ENCODE results near the gene CLEC4F.

CLEC4F gene

DNA sequence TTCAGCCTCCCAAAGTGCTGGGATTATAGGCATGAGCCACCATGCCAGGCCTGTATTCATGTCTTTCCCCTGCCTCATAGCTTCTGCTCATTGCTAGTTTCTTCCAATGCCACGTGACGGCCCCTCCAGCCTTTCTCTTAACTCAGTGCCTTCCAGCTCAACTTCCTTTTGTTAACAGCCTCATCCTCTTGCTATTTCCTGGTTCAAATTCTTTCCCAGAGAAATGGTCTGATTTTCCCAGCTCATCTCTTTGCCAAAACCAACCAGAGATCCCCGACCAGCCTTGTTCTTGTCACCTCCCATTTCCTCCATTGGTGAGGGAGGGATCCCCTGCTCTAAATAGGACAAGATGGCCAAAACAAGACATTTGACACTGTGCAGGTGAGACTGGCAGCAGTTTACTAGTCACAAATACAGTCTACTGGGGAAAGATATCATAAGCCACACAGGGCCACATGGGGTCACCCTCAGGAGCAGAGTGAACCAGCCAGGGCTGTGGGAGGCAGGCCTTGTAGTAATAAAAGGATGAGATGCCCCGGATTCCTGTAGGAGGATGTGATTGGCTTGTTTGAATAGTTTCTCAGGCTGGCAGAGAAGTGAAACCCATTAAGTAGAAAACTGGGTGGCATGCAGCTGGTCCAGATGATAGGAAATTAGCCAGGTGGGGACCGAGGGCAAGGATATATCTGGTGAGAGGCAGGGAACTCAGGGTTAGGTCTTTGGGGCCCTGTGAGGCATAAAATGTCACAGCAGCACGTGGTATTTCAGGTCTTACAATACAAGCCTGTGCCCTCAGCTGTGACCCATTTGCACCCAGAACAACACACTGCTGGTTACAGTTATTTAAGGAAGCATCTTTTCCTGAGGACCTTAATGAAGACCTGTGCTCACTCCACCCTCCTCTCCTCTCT lies 8.8 kb upstream of the CLEC4F start:
- Histone ChIP-seq H3K27me3 (ENCODE audit: control insufficient read depth in 5 of 5, insufficient read depth in 4 of 5, low read length in 5 of 5) (no peaks in the 10 kb centered on the region), H3K4me3 (ENCODE audit: low read depth in 1 of 5, low read length in 5 of 5) (no peak overlapping the region), H3K36me3 (ENCODE audit: control insufficient read depth in 5 of 5, insufficient read depth in 5 of 5, low read length in 5 of 5) (no peaks in the 10 kb centered on the region), H3K9ac (ENCODE audit: low read length in 5 of 5) (no peak overlapping the region), H3K27ac (ENCODE audit: low read depth, low read length) (no peak overlapping the region), H3K9me3 (ENCODE audit: control insufficient read depth in 5 of 5, low read length in 5 of 5) (no peaks in the 10 kb centered on the region), H3K4me1 (ENCODE audit: control insufficient read depth in 5 of 5, insufficient read depth in 5 of 5, low read length in 5 of 5) (peaks cover 4 to 27% (median 23%) of the 10 kb centered on the region in 5 donors)

DNA sequence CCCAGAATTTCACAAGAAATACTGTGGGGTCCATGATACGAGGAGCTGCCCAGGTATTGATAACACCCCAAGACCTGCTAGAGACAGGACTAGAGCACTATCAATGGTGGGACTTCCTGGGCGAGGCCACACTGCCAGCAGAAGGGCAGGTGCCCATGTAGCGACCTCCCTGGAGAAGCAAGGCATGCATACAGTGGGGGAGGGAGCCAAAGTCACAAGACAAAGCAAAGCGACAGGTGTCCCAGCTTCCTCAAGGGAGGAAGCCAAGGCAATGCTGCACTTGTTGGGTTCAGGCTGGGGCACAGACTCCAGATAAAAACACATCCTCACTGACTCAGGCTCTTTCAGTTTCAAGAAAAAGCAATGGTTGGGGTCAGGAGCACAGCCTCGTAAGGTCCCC lies 7.7 kb upstream of the CLEC4F start:
- no peaks in the 10 kb centered on the region for H3K27me3 ChIP-seq (ENCODE audit: control insufficient read depth in 5 of 5, insufficient read depth in 4 of 5, low read length in 5 of 5)
- peaks cover 4 to 27% (median 23%) of the 10 kb centered on the region in 5 donors for H3K4me1 ChIP-seq (ENCODE audit: control insufficient read depth in 5 of 5, insufficient read depth in 5 of 5, low read length in 5 of 5)
- H3K36me3 ChIP-seq (ENCODE audit: control insufficient read depth in 5 of 5, insufficient read depth in 5 of 5, low read length in 5 of 5) = no peaks in the 10 kb centered on the region
- H3K4me3 ChIP-seq (ENCODE audit: low read depth in 1 of 5, low read length in 5 of 5) = no peak overlapping the region
- no peak overlapping the region for H3K9ac ChIP-seq (ENCODE audit: low read length in 5 of 5)
- H3K27ac ChIP-seq (ENCODE audit: low read depth, low read length) = no peak overlapping the region
- H3K9me3 ChIP-seq (ENCODE audit: control insufficient read depth in 5 of 5, low read length in 5 of 5) = no peaks in the 10 kb centered on the region

DNA sequence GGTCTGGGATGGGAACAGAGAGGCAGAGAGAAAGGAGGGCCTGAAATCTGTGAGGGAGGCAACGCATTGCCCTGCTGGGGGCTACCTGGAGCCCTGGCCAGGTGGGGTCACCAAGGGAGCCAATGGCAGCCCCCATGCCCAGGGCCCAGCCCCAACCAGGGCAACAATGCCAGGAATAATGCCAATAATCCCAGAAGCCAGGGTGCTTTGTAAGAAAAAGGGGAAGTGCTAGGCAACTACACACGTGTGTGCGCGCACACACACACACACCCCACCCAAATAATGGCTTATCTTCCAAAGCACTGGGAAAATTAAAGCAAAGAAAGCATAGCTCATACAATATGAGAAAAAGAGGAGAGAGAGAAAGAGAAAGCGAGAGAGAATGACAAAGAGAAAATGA lies 7.0 kb upstream of the CLEC4F start:
- H3K27ac ChIP-seq (ENCODE audit: low read depth, low read length) = no peak overlapping the region
- H3K27me3 ChIP-seq (ENCODE audit: control insufficient read depth in 5 of 5, insufficient read depth in 4 of 5, low read length in 5 of 5) = no peaks in the 10 kb centered on the region
- H3K4me1 ChIP-seq (ENCODE audit: control insufficient read depth in 5 of 5, insufficient read depth in 5 of 5, low read length in 5 of 5) = peaks cover 4 to 27% (median 23%) of the 10 kb centered on the region in 5 donors
- no peaks in the 10 kb centered on the region for H3K36me3 ChIP-seq (ENCODE audit: control insufficient read depth in 5 of 5, insufficient read depth in 5 of 5, low read length in 5 of 5)
- no peaks in the 10 kb centered on the region for H3K9me3 ChIP-seq (ENCODE audit: control insufficient read depth in 5 of 5, low read length in 5 of 5)
- H3K9ac ChIP-seq (ENCODE audit: low read length in 5 of 5) = no peak overlapping the region
- H3K4me3 ChIP-seq (ENCODE audit: low read depth in 1 of 5, low read length in 5 of 5) = no peak overlapping the region

DNA sequence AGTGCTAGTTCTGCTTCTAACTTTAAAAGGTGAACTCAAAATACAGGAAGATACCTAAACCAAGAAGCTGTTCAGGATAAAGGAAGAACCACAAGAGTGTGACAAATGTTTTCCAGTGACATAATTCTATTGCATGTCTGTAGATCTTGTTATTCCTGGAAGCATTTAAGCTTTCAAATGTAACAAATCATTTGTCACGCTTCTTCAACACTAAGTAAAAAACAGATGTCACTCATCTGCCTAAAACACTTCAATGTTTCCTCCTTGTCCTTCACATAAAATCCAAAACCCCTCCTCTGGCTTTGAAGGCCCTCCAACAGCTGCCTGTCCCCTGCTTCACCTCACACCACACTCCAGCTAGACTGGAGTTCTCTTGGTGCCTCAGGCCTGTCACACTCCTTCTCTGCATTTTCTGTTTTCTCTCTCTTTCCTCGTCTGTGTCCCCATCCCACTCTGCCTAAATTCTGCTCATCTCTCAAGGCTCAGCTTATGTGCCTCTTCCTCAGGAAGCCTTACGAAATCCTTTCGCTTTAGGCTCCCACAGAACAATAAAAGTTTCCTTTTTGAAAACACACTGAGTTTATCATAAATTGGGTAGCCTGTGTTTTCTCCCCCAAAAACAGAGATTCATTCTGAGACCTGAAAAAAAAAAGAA lies 6.4 kb upstream of the CLEC4F start:
- no peaks in the 10 kb centered on the region for H3K27me3 ChIP-seq (ENCODE audit: control insufficient read depth in 5 of 5, insufficient read depth in 4 of 5, low read length in 5 of 5)
- no peaks in the 10 kb centered on the region for H3K9me3 ChIP-seq (ENCODE audit: control insufficient read depth in 5 of 5, low read length in 5 of 5)
- no peaks in the 10 kb centered on the region for H3K36me3 ChIP-seq (ENCODE audit: control insufficient read depth in 5 of 5, insufficient read depth in 5 of 5, low read length in 5 of 5)
- H3K27ac ChIP-seq (ENCODE audit: low read depth, low read length) = no peak overlapping the region
- no peak overlapping the region for H3K4me3 ChIP-seq (ENCODE audit: low read depth in 1 of 5, low read length in 5 of 5)
- peaks cover 4 to 27% (median 23%) of the 10 kb centered on the region in 5 donors for H3K4me1 ChIP-seq (ENCODE audit: control insufficient read depth in 5 of 5, insufficient read depth in 5 of 5, low read length in 5 of 5)
- no peak overlapping the region for H3K9ac ChIP-seq (ENCODE audit: low read length in 5 of 5)

DNA sequence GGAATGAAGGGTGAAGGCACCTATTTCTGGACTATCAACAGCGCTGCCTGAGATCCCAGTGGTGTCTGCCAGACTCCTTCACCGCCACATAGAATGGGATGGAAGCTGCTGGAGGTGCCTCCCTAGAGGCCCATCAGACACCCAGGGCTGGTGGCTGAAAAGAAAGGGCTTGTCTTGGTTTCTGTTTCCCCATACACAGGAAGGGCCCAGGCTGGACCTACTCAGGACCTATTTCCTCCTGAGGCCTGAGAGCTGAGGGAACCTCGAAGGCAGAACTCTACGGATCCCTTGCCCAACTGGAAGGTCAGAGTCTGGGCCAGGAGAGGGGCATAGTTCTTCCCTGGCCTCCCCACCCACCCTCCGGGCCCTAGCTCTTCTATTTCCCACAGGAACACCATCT lies 2.9 kb upstream of the CLEC4F start:
- no peaks in the 10 kb centered on the region for H3K9me3 ChIP-seq (ENCODE audit: control insufficient read depth in 5 of 5, low read length in 5 of 5)
- peaks cover 0 to 10% (median 4%) of the 10 kb centered on the region in 5 donors for H3K27me3 ChIP-seq (ENCODE audit: control insufficient read depth in 5 of 5, insufficient read depth in 4 of 5, low read length in 5 of 5)
- H3K36me3 ChIP-seq (ENCODE audit: control insufficient read depth in 5 of 5, insufficient read depth in 5 of 5, low read length in 5 of 5) = no peaks in the 10 kb centered on the region
- peaks cover 0 to 3% (median 3%) of the 10 kb centered on the region in 5 donors for H3K4me1 ChIP-seq (ENCODE audit: control insufficient read depth in 5 of 5, insufficient read depth in 5 of 5, low read length in 5 of 5)
- H3K4me3 ChIP-seq (ENCODE audit: low read depth in 1 of 5, low read length in 5 of 5) = no peak overlapping the region
- no peak overlapping the region for H3K27ac ChIP-seq (ENCODE audit: low read depth, low read length)
- no peak overlapping the region for H3K9ac ChIP-seq (ENCODE audit: low read length in 5 of 5)

DNA sequence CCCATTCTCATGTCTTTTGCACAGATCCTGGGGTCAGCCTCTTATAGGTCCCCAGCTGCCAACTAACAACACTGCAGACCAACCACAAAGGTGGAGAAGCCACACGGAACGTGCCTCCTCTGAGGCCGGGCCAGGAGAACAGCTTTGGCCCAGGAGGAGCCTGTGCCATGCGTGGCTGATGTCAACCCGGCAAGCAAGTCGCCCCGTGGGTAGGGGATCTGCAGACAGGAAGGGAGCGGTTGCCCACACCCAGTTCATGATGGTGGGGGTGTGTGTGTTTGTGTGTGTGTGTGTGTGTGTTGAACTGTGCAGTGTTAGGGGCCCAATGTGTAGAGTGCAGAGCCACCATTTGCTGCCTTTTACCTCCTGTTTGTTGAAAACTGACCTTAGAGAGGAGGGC lies 2.4 kb upstream of the CLEC4F start:
- H3K9me3 ChIP-seq (ENCODE audit: control insufficient read depth in 5 of 5, low read length in 5 of 5) = no peaks in the 10 kb centered on the region

DNA sequence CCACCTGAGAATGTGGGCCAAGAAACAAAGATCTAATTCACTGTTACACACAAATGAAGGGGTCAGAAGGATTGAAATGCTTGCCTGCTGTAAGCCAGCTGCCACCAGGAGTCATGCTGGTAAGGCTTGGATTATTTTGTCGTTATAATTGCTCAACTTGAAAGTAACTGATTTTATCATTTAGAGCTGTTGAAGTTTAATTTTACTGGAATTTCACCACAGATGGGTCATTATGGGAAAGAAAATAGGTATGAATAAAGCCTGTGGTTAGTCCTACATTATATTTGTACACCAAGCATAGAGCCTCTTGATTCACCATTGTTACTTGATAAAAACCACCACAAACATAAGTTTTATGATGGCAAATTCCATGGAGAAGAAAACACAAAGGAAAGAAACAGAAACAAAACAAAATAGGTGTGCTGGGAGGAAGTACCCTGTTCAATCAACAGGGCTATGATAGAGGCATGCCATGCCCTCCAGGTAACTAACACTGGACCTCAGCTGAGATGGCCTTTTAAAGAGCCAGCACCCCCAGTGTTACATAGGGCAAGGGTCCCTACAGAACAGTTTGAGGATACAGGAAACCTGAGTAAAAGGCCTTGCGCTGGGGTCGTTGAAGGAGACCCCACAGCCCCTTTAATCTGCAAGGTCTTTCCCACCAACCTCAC lies 3.0 kb downstream of the CLEC4F start:
- H3K27ac ChIP-seq (ENCODE audit: low read depth, low read length) = no peak overlapping the region
- no peak overlapping the region for H3K4me3 ChIP-seq (ENCODE audit: low read depth in 1 of 5, low read length in 5 of 5)
- no peaks in the 10 kb centered on the region for H3K4me1 ChIP-seq (ENCODE audit: control insufficient read depth in 5 of 5, insufficient read depth in 5 of 5, low read length in 5 of 5)
- no peak overlapping the region for H3K9ac ChIP-seq (ENCODE audit: low read length in 5 of 5)
- H3K36me3 ChIP-seq (ENCODE audit: control insufficient read depth in 5 of 5, insufficient read depth in 5 of 5, low read length in 5 of 5) = no peaks in the 10 kb centered on the region
- H3K9me3 ChIP-seq (ENCODE audit: control insufficient read depth in 5 of 5, low read length in 5 of 5) = no peaks in the 10 kb centered on the region
- H3K27me3 ChIP-seq (ENCODE audit: control insufficient read depth in 5 of 5, insufficient read depth in 4 of 5, low read length in 5 of 5) = peaks cover 0 to 17% (median 4%) of the 10 kb centered on the region in 5 donors

More for the DNA sequence above, 2.4 kb upstream of the CLEC4F start:
- no peak overlapping the region for H3K4me3 ChIP-seq (ENCODE audit: low read depth in 1 of 5, low read length in 5 of 5)
- no peaks in the 10 kb centered on the region for H3K4me1 ChIP-seq (ENCODE audit: control insufficient read depth in 5 of 5, insufficient read depth in 5 of 5, low read length in 5 of 5)
- H3K36me3 ChIP-seq (ENCODE audit: control insufficient read depth in 5 of 5, insufficient read depth in 5 of 5, low read length in 5 of 5) = no peaks in the 10 kb centered on the region
- H3K27ac ChIP-seq (ENCODE audit: low read depth, low read length) = no peak overlapping the region
- H3K27me3 ChIP-seq (ENCODE audit: control insufficient read depth in 5 of 5, insufficient read depth in 4 of 5, low read length in 5 of 5) = peaks cover 0 to 10% (median 4%) of the 10 kb centered on the region in 5 donors
- H3K9ac ChIP-seq (ENCODE audit: low read length in 5 of 5) = no peak overlapping the region

DNA sequence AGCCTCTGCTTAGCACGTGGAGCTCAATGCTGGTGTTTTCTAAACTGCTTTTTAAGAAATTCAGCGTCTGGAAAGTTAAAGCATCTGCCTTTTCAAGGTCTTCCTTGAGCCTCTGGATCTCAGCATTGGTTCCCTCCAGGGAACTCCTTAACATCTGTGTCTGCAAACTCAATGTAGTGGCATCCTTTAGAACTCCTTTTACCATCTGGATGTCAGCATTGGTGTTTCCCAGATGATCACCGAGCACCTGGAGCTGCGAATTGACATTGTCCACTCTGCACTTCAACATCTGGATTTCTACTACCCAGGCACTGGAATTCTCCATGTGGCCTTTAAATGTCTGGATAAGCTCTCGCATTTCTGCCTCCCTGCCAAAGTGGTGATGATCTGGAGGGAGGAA lies 3.7 kb downstream of the CLEC4F start:
- Histone ChIP-seq H3K9me3 (ENCODE audit: control insufficient read depth in 5 of 5, low read length in 5 of 5) (no peaks in the 10 kb centered on the region), H3K27me3 (ENCODE audit: control insufficient read depth in 5 of 5, insufficient read depth in 4 of 5, low read length in 5 of 5) (peaks cover 0 to 17% (median 4%) of the 10 kb centered on the region in 5 donors), H3K4me3 (ENCODE audit: low read depth in 1 of 5, low read length in 5 of 5) (no peak overlapping the region), H3K9ac (ENCODE audit: low read length in 5 of 5) (no peak overlapping the region), H3K36me3 (ENCODE audit: control insufficient read depth in 5 of 5, insufficient read depth in 5 of 5, low read length in 5 of 5) (no peaks in the 10 kb centered on the region), H3K4me1 (ENCODE audit: control insufficient read depth in 5 of 5, insufficient read depth in 5 of 5, low read length in 5 of 5) (no peaks in the 10 kb centered on the region), H3K27ac (ENCODE audit: low read depth, low read length) (no peak overlapping the region)

DNA sequence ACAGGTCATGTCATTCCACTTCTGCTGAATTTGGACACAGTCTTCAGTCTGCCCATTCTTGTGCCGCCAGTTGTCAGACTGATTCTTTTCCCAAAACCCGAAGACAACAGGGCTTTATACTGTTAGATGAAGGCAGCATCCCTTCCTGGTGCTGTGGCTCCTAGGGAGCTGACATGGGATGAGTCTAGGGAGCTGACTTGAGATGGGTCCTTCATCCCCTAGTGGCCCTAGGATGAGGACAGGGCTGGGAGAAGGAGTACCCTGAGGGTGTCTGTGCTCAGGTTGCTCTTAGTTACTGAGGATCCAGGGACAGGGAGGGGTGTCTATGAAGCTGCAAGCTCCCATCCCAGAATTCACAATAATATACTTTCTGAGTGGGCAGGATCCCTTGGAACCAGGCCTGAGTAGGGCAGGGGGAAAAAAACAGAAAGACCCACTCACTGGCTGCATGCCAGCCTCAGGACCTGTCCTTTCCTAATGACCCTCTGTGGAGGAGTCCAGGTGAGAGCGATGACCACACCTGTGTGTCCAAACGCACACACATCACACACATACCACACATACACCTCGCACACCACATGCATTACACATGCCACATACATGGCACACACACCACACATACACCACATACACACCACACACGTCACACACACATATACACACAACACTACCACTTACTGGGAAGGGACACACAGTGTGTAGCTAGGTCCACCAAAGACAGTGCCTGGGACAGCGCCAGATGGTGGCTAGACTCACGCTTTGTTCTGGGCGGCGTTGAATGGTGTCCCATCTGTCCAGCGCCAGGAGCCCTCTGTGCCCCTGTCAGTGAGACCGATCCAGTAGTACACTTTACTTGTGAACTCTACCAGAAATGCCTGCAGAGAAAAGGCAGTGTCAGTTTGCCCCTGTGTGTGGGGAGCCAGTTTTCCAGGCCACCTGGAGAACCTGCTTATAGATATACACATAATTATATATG lies 11.1 kb downstream of the CLEC4F start:
- Histone ChIP-seq H3K9me3 (ENCODE audit: control insufficient read depth in 5 of 5, low read length in 5 of 5) (no peaks in the 10 kb centered on the region), H3K4me1 (ENCODE audit: control insufficient read depth in 5 of 5, insufficient read depth in 5 of 5, low read length in 5 of 5) (no peaks in the 10 kb centered on the region), H3K4me3 (ENCODE audit: low read depth in 1 of 5, low read length in 5 of 5) (no peak overlapping the region), H3K36me3 (ENCODE audit: control insufficient read depth in 5 of 5, insufficient read depth in 5 of 5, low read length in 5 of 5) (peaks cover 0 to 3% (median 0%) of the 10 kb centered on the region in 5 donors), H3K9ac (ENCODE audit: low read length in 5 of 5) (no peak overlapping the region), H3K27me3 (ENCODE audit: control insufficient read depth in 5 of 5, insufficient read depth in 4 of 5, low read length in 5 of 5) (peaks cover 0 to 5% (median 0%) of the 10 kb centered on the region in 5 donors), H3K27ac (ENCODE audit: low read depth, low read length) (no peak overlapping the region)
